OCI-LY3 (cell line): ENCODE results near the gene SPATA31E1.

Source experiments
- H2AFZ ChIP-seq: fragments of 200-600, 300-600 bp; shearing (Covaris generic); 2 replicates; pipeline ENCODE4 v1.6.0; 2014; ENCODE audit warnings: antibody characterized with exemption, low read depth, low read length
- H3K27ac ChIP-seq: fragments of 200-600, 300-600 bp; sonication (generic); 2 replicates; pipeline ENCODE4 v1.5.1; 2014; ENCODE audit warnings: mild to moderate bottlenecking, low read length, moderate library complexity, mixed read lengths
- H3K27me3 ChIP-seq: fragments of 200-600, 300-600 bp; sonication (generic); 2 replicates; pipeline ENCODE4 v1.6.1; 2014; ENCODE audit warnings: low read depth, low read length, mixed read lengths
- H3K36me3 ChIP-seq: fragments of 200-600, 300-600 bp; sonication (generic); replicated peaks from 2 replicates; pipeline ENCODE3; 2014; ENCODE audit warnings: low read depth, low read length, mixed read lengths
- H3K4me1 ChIP-seq: fragments of 300-600, 200-600 bp; sonication (generic); 2 replicates; pipeline ENCODE4 v1.6.1; 2014; ENCODE audit warnings: low read length, mixed read lengths
- H3K4me2 ChIP-seq: fragments of 200-600, 300-600 bp; sonication (generic); 2 replicates; pipeline ENCODE4 v1.6.1; 2014; ENCODE audit warnings: low read length, mixed read lengths
- H3K4me3 ChIP-seq: fragments of 300-600, 200-600 bp; sonication (generic); 2 replicates; pipeline ENCODE4 v1.5.1; 2014; ENCODE audit warnings: antibody characterized with exemption, mild to moderate bottlenecking, low read length, moderate library complexity
- H3K79me2 ChIP-seq: fragments of 300-600, 200-600 bp; shearing (Covaris generic); 2 replicates; pipeline ENCODE4 v1.6.1; 2014; ENCODE audit warnings: mild to moderate bottlenecking, low read length, mixed read lengths
- H3K9ac ChIP-seq: fragments of 300-600, 200-600 bp; shearing (Covaris generic); 2 replicates; pipeline ENCODE4 v1.6.0; 2014; ENCODE audit warnings: mild to moderate bottlenecking, low read length, moderate library complexity
- H3K9me3 ChIP-seq: fragments of 200-600, 300-600 bp; shearing (Covaris generic); 2 replicates; pipeline ENCODE4 v1.6.1; 2014; ENCODE audit warnings: low read length, mixed read lengths; ENCODE audit not compliant: insufficient read depth
- H4K20me1 ChIP-seq: fragments of 200-600, 300-600 bp; sonication (generic); 2 replicates; pipeline ENCODE4 v1.6.1; 2016; ENCODE audit warnings: low read length, mixed read lengths; ENCODE audit not compliant: insufficient read depth
- CTCF ChIP-seq: fragments of 200-600, 300-600 bp; sonication (generic); IDR thresholded peaks from 2 replicates; pipeline ENCODE4 v1.5.1; 2014; ENCODE audit warnings: antibody characterized with exemption, low read length, low read depth
- EZH2phosphoT487 ChIP-seq: fragments of 200-600 bp; shearing (Covaris generic); IDR thresholded peaks from 2 replicates; pipeline ENCODE4 v1.6.1; 2018; ENCODE audit warnings: antibody characterized with exemption, mixed run types, low read depth

Gene SPATA31E1

GRCh38 chr9:87882627-87883026 lies at the start of gene SPATA31E1:
Gene SPATA31E1, plus strand, starts transcription at chr9:87882877. Its CDS starts 15 bp downstream, at chr9:87882892.
- no peaks in the 10 kb centered on the region for H4K20me1 ChIP-seq
- no peak within 1 kb of the TSS for H3K27ac ChIP-seq
- TF ChIP-seq EZH2phosphoT487 (no peak), CTCF (no peak)
- H3K4me3 ChIP-seq = no peak within 1 kb of the TSS
- no peak within 1 kb of the TSS for H3K9ac ChIP-seq
- H3K36me3 ChIP-seq = no peaks in the 10 kb centered on the region
- no peaks in the 10 kb centered on the region for H3K79me2 ChIP-seq
- no peak within 1 kb of the TSS for H2AFZ ChIP-seq
- H3K4me2 ChIP-seq = no peak within 1 kb of the TSS
- H3K27me3 ChIP-seq = no peaks in the 10 kb centered on the region
- H3K4me1 ChIP-seq = no peaks in the 10 kb centered on the region
- no peaks in the 10 kb centered on the region for H3K9me3 ChIP-seq

- no peak for TF ChIP-seq EZH2phosphoT487
- no peak for TF ChIP-seq CTCF
Observed at GRCh38 chr9:87834357-87834756, 48.3 kb upstream of the SPATA31E1 start.

GRCh38 chr9:87836536-87836935 lies 46.1 kb upstream of the SPATA31E1 start:
- Histone ChIP-seq H3K9ac (no peak overlapping the region), H3K27ac (no peak overlapping the region), H3K27me3 (no peaks in the 10 kb centered on the region), H2AFZ (no peak overlapping the region), H3K9me3 (no peaks in the 10 kb centered on the region), H4K20me1 (no peaks in the 10 kb centered on the region), H3K79me2 (no peaks in the 10 kb centered on the region), H3K4me1 (no peaks in the 10 kb centered on the region), H3K4me2 (no peak overlapping the region), H3K36me3 (no peaks in the 10 kb centered on the region), H3K4me3 (no peak overlapping the region)
- TF ChIP-seq CTCF (no peak), EZH2phosphoT487 (no peak)

More at GRCh38 chr9:87834357-87834756, 48.3 kb upstream of the SPATA31E1 start:
- no peak overlapping the region for H3K9ac ChIP-seq
- H3K79me2 ChIP-seq = no peaks in the 10 kb centered on the region
- H3K27ac ChIP-seq = no peak overlapping the region
- no peaks in the 10 kb centered on the region for H3K4me1 ChIP-seq
- H2AFZ ChIP-seq = no peak overlapping the region
- H3K9me3 ChIP-seq = no peaks in the 10 kb centered on the region
- H3K4me2 ChIP-seq = no peak overlapping the region
- H4K20me1 ChIP-seq = no peaks in the 10 kb centered on the region
- H3K27me3 ChIP-seq = no peaks in the 10 kb centered on the region
- no peaks in the 10 kb centered on the region for H3K36me3 ChIP-seq
- no peak overlapping the region for H3K4me3 ChIP-seq

GRCh38 chr9:87836951-87837705 lies 45.5 kb upstream of the SPATA31E1 start:
- Histone ChIP-seq H3K27ac (no peak overlapping the region), H3K9me3 (no peaks in the 10 kb centered on the region), H3K4me3 (no peak overlapping the region), H3K4me1 (no peaks in the 10 kb centered on the region), H3K36me3 (no peaks in the 10 kb centered on the region), H3K79me2 (no peaks in the 10 kb centered on the region), H4K20me1 (no peaks in the 10 kb centered on the region), H3K27me3 (no peaks in the 10 kb centered on the region), H3K9ac (no peak overlapping the region), H2AFZ (no peak overlapping the region), H3K4me2 (no peak overlapping the region)
- no peak for TF ChIP-seq EZH2phosphoT487
- no peak for TF ChIP-seq CTCF
